H1 (cell line): ENCODE measurements around the gene CD300LG.

Experiments
- ASH2L ChIP-seq: fragments of 200-600, 300-600 bp; sonication (generic); IDR thresholded peaks from one replicate; pipeline ENCODE4 v1.7.1; 2017; ENCODE audit warnings: low read length
- CBX5 ChIP-seq: fragments of 300-800, 300-1000 bp; sonication (generic); IDR thresholded peaks from 2 replicates; pipeline ENCODE4 v1.7.1; 2016; ENCODE audit warnings: antibody characterized with exemption, low read length, low read depth
- CHD2 ChIP-seq: IDR thresholded peaks from 2 replicates; pipeline ENCODE4 v1.6.1; 2012; ENCODE audit warnings: low read length, improper control_type of control experiment
- EP300 ChIP-seq, 2 experiments: IDR thresholded peaks; 1 replicate in 1 of 2; 2 replicates in 1 of 2; pipeline ENCODE4 v1.6.1; 2011 to 2012; ENCODE audit warnings: low read depth in 2 of 2, low read length in 2 of 2, mild to moderate bottlenecking in 2 of 2, borderline replicate concordance in 1 of 2, inconsistent platforms in 1 of 2, moderate library complexity in 1 of 2
- JUN ChIP-seq: IDR thresholded peaks from 2 replicates; pipeline ENCODE4 v1.6.1; 2011; ENCODE audit warnings: low read depth, mild to moderate bottlenecking, improper control_type of control experiment, low read length
- NRF1 ChIP-seq: IDR thresholded peaks from 2 replicates; pipeline ENCODE4 v1.6.1; 2011; ENCODE audit warnings: mild to moderate bottlenecking, low read depth, low read length, improper control_type of control experiment
- POLR2A ChIP-seq, 2 experiments: IDR thresholded peaks; 1 replicate in 1 of 2; 2 replicates in 1 of 2; pipeline ENCODE4 v1.6.1; 2011; ENCODE audit warnings: low read depth in 2 of 2, low read length in 2 of 2, mild to moderate bottlenecking in 2 of 2; ENCODE audit errors: control extremely low read depth in 1 of 2
- RBBP5 ChIP-seq: IDR thresholded peaks from 2 replicates; pipeline ENCODE4 v1.7.1; 2012; ENCODE audit warnings: low read depth, mild to moderate bottlenecking, inconsistent platforms, low read length, moderate library complexity, borderline replicate concordance
- RFX5 ChIP-seq: IDR thresholded peaks from 2 replicates; pipeline ENCODE4 v1.6.1; 2011; ENCODE audit warnings: low read depth, low read length, improper control_type of control experiment, borderline replicate concordance
- USF2 ChIP-seq: IDR thresholded peaks from 2 replicates; pipeline ENCODE4 v1.6.1; 2011; ENCODE audit warnings: low read length, improper control_type of control experiment

- TF ChIP-seq ASH2L (no peak), POLR2A (IDR thresholded peaks at IDR 0.05; ENCODE audit: control extremely low read depth in 1 of 2, low read depth in 2 of 2, low read length in 2 of 2) (no peak), CHD2 (no peak), CBX5 (no peak), JUN (no peak), RBBP5 (no peak), USF2 (no peak), RFX5 (no peak), NRF1 (no peak), EP300 (IDR thresholded peaks at IDR 0.05; ENCODE audit: borderline replicate concordance in 1 of 2, low read depth in 2 of 2, low read length in 2 of 2) (no peak)
Measured at GRCh38 chr17:43808076-43808475, 38.9 kb upstream of the CD300LG start.
